ENCODE results near the gene INPP5A.

Gene INPP5A

DNA sequence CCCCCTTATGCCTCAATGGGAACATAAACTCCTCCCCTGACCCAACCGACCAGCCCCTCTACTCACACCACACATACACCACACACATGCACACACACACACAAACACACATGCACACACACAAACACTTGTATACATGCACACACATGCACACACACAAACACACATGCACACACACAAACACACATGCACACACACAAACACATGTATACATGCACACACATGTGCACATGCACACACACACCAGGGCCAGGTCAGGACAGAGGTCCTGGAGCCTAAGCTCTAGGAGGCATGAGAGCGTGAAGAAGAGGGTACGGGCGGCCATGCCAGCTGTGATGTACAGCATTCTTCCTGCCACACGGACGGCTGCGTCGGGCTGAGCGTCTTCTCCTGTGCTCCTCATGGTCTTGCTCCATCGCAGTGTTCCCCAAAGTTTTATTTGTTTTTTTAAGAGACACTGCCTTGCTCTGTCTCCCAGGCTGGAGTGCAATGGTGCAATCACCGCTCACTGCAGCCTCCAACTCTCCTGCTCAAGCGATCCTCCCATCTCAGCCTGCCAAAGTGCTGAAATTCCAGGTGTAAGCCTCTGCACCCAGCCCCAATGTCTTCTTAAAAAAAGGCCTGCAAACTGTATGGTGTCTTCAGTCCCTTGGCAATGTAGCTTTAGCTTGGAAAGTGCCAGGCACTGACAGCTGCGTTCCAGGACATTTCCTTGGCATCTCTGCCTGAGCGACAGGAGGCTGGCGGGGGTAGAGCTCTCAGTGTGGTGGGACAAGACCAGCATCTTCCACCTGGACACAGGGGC is 38.8 kb upstream of the INPP5A start:
- no peak overlapping the region for H3K27ac ChIP-seq (ENCODE audit: insufficient read depth in 1 of 2, low read depth in 1 of 2, low read length in 2 of 2, poor library complexity in 1 of 2, severe bottlenecking in 2 of 2)
- no peak for DNase-seq
- H3K9me3 ChIP-seq (ENCODE audit: control extremely low read depth in 1 of 5, control insufficient read depth in 4 of 5, insufficient read depth in 2 of 5, low read depth in 1 of 5, low read length in 4 of 5): no peaks in the 10 kb centered on the region
- ChIA-PET CTCF (interaction anchor here (0.5 to 2.0 kb wide), 2 partner anchors 39 to 79 kb away, joined by 3 to 4 read pairs; no protein-coding TSS in a partner anchor), POLR2A (no interaction called here)
- peaks cover 0 to 7% (median 5%) of the 10 kb centered on the region in 4 experiments for H3K4me1 ChIP-seq (ENCODE audit: control extremely low read depth in 1 of 4, control insufficient read depth in 4 of 4, insufficient read depth in 4 of 4, low read length in 3 of 4)
- H3K27me3 ChIP-seq (replicated peaks in 2 of 5; ENCODE audit: control insufficient read depth in 4 of 5, insufficient read depth in 5 of 5, low read length in 4 of 5): no peaks in the 10 kb centered on the region
- H3K4me3 ChIP-seq (ENCODE audit: control insufficient read depth in 1 of 7, extremely low read depth in 1 of 7, insufficient read depth in 4 of 7, low read depth in 2 of 7, low read length in 6 of 7): no peak overlapping the region
- H3K36me3 ChIP-seq (ENCODE audit: control insufficient read depth in 4 of 4, insufficient read depth in 4 of 4, low read length in 3 of 4): no peaks in the 10 kb centered on the region
- WGBS (ENCODE audit: insufficient coverage): 91% methylated on average over 15 of the region's 15 CpGs

- no peak overlapping the region for H3K27ac ChIP-seq (ENCODE audit: insufficient read depth in 1 of 2, low read depth in 1 of 2, low read length in 2 of 2, poor library complexity in 1 of 2, severe bottlenecking in 2 of 2)
- CTCF ChIA-PET: interaction anchor here (2.0 kb wide), 1 partner anchor 40 kb away, joined by 4 read pairs; no protein-coding TSS in a partner anchor
- no peak overlapping the region for H3K4me3 ChIP-seq (ENCODE audit: control insufficient read depth in 1 of 7, extremely low read depth in 1 of 7, insufficient read depth in 4 of 7, low read depth in 2 of 7, low read length in 6 of 7)
- peaks cover 0 to 7% (median 5%) of the 10 kb centered on the region in 4 experiments for H3K4me1 ChIP-seq (ENCODE audit: control extremely low read depth in 1 of 4, control insufficient read depth in 4 of 4, insufficient read depth in 4 of 4, low read length in 3 of 4)
- no peak for DNase-seq
- no peaks in the 10 kb centered on the region for H3K27me3 ChIP-seq (replicated peaks in 2 of 5; ENCODE audit: control insufficient read depth in 4 of 5, insufficient read depth in 5 of 5, low read length in 4 of 5)
- H3K9me3 ChIP-seq (ENCODE audit: control extremely low read depth in 1 of 5, control insufficient read depth in 4 of 5, insufficient read depth in 2 of 5, low read depth in 1 of 5, low read length in 4 of 5): no peaks in the 10 kb centered on the region
- POLR2A ChIA-PET: no interaction called here
- no peaks in the 10 kb centered on the region for H3K36me3 ChIP-seq (ENCODE audit: control insufficient read depth in 4 of 4, insufficient read depth in 4 of 4, low read length in 3 of 4)
- 93% methylated on average over 10 of the region's 10 CpGs for WGBS (ENCODE audit: insufficient coverage)
Measured at GRCh38 chr10:132499367-132499685, 38.3 kb upstream of the INPP5A start.

- no peaks in the 10 kb centered on the region for H3K27me3 ChIP-seq (replicated peaks in 2 of 5; ENCODE audit: control insufficient read depth in 4 of 5, insufficient read depth in 5 of 5, low read length in 4 of 5)
- ChIA-PET POLR2A (no interaction called here), CTCF (interaction anchor here (1.1 kb wide), 1 partner anchor 35 kb away, joined by 3 read pairs; no protein-coding TSS in a partner anchor)
- DNase-seq: no peak
- H3K27ac ChIP-seq (ENCODE audit: insufficient read depth in 1 of 2, low read depth in 1 of 2, low read length in 2 of 2, poor library complexity in 1 of 2, severe bottlenecking in 2 of 2): no peak overlapping the region
- 100% methylated on average over 13 of the region's 14 CpGs for WGBS (ENCODE audit: insufficient coverage)
- no peaks in the 10 kb centered on the region for H3K36me3 ChIP-seq (ENCODE audit: control insufficient read depth in 4 of 4, insufficient read depth in 4 of 4, low read length in 3 of 4)
- peaks cover 0 to 7% (median 5%) of the 10 kb centered on the region in 4 experiments for H3K4me1 ChIP-seq (ENCODE audit: control extremely low read depth in 1 of 4, control insufficient read depth in 4 of 4, insufficient read depth in 4 of 4, low read length in 3 of 4)
- H3K9me3 ChIP-seq (ENCODE audit: control extremely low read depth in 1 of 5, control insufficient read depth in 4 of 5, insufficient read depth in 2 of 5, low read depth in 1 of 5, low read length in 4 of 5): no peaks in the 10 kb centered on the region
- H3K4me3 ChIP-seq (ENCODE audit: control insufficient read depth in 1 of 7, extremely low read depth in 1 of 7, insufficient read depth in 4 of 7, low read depth in 2 of 7, low read length in 6 of 7): no peak overlapping the region
Measured at GRCh38 chr10:132500781-132501415, 36.7 kb upstream of the INPP5A start.

- Histone ChIP-seq H3K4me1 (ENCODE audit: control extremely low read depth in 1 of 4, control insufficient read depth in 4 of 4, insufficient read depth in 4 of 4, low read length in 3 of 4) (peaks cover 0 to 1% (median under 1%) of the 10 kb centered on the region in 4 experiments), H3K27me3 (replicated peaks in 2 of 5; ENCODE audit: control insufficient read depth in 4 of 5, insufficient read depth in 5 of 5, low read length in 4 of 5) (no peaks in the 10 kb centered on the region), H3K36me3 (ENCODE audit: control insufficient read depth in 4 of 4, insufficient read depth in 4 of 4, low read length in 3 of 4) (no peaks in the 10 kb centered on the region), H3K27ac (ENCODE audit: insufficient read depth in 1 of 2, low read depth in 1 of 2, low read length in 2 of 2, poor library complexity in 1 of 2, severe bottlenecking in 2 of 2) (no peak overlapping the region), H3K9me3 (ENCODE audit: control extremely low read depth in 1 of 5, control insufficient read depth in 4 of 5, insufficient read depth in 2 of 5, low read depth in 1 of 5, low read length in 4 of 5) (no peaks in the 10 kb centered on the region), H3K4me3 (ENCODE audit: control insufficient read depth in 1 of 7, extremely low read depth in 1 of 7, insufficient read depth in 4 of 7, low read depth in 2 of 7, low read length in 6 of 7) (no peak overlapping the region)
- WGBS (ENCODE audit: insufficient coverage): 88% methylated on average over 31 of the region's 32 CpGs
- DNase-seq: no peak
- CTCF ChIA-PET: no interaction called here
- POLR2A ChIA-PET: no interaction called here
Measured at GRCh38 chr10:132502544-132503300, 34.9 kb upstream of the INPP5A start.

DNA sequence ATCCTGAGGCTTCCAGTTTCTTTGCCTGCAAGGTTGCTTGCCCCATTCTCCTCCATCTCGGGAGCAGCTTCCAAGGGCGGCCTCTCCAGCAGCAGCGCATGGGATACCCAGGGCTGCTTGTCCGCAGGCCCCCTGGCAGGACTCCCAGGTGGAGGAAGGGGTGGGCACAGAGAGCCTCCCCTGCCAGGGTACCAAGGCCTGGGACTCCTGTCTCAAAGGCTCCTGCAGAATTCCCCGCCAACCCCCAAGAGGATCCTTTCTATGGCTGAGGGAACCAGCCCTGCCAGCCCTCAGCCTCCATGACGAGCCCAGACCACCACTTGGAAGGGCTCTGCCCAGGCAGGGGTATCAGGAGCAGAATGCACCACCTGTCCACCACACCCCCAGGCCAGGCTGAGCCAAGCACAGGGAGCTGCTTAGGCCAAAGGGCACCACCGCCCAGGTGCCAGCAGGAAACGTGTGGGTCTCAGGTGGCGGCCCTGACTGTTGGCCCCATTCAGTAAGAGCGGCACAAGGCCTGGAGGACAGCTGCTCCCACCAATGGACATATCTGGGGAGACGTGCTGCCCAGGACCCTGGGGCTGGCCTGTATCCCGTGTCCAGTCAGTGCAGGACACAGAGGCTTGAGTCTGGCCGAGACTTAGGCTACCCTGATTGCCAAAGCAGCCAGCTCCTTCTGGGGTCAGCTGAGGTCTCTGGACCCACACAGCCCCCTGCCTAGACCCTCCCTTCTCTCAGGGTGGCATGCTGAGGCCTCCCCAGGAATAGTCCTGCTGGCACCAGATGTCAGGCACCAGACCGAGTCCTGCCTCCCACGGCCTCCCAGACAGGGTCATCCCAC is 33.8 kb upstream of the INPP5A start:
- ChIA-PET CTCF (interaction anchor here (1.2 kb wide), 1 partner anchor 28 kb away, joined by 4 read pairs; no protein-coding TSS in a partner anchor), POLR2A (no interaction called here)
- no peaks in the 10 kb centered on the region for H3K36me3 ChIP-seq (ENCODE audit: control insufficient read depth in 4 of 4, insufficient read depth in 4 of 4, low read length in 3 of 4)
- no peaks in the 10 kb centered on the region for H3K4me1 ChIP-seq (ENCODE audit: control extremely low read depth in 1 of 4, control insufficient read depth in 4 of 4, insufficient read depth in 4 of 4, low read length in 3 of 4)
- no peak overlapping the region for H3K27ac ChIP-seq (ENCODE audit: insufficient read depth in 1 of 2, low read depth in 1 of 2, low read length in 2 of 2, poor library complexity in 1 of 2, severe bottlenecking in 2 of 2)
- 91% methylated on average over 14 of the region's 15 CpGs for WGBS (ENCODE audit: insufficient coverage)
- no peak overlapping the region for H3K4me3 ChIP-seq (ENCODE audit: control insufficient read depth in 1 of 7, extremely low read depth in 1 of 7, insufficient read depth in 4 of 7, low read depth in 2 of 7, low read length in 6 of 7)
- H3K27me3 ChIP-seq (replicated peaks in 2 of 5; ENCODE audit: control insufficient read depth in 4 of 5, insufficient read depth in 5 of 5, low read length in 4 of 5): no peaks in the 10 kb centered on the region
- no peaks in the 10 kb centered on the region for H3K9me3 ChIP-seq (ENCODE audit: control extremely low read depth in 1 of 5, control insufficient read depth in 4 of 5, insufficient read depth in 2 of 5, low read depth in 1 of 5, low read length in 4 of 5)
- DNase-seq: no peak

- no peaks in the 10 kb centered on the region for H3K36me3 ChIP-seq (ENCODE audit: control insufficient read depth in 4 of 4, insufficient read depth in 4 of 4, low read length in 3 of 4)
- H3K4me1 ChIP-seq (ENCODE audit: control extremely low read depth in 1 of 4, control insufficient read depth in 4 of 4, insufficient read depth in 4 of 4, low read length in 3 of 4): no peaks in the 10 kb centered on the region
- H3K9me3 ChIP-seq (ENCODE audit: control extremely low read depth in 1 of 5, control insufficient read depth in 4 of 5, insufficient read depth in 2 of 5, low read depth in 1 of 5, low read length in 4 of 5): no peaks in the 10 kb centered on the region
- ChIA-PET CTCF (interaction anchor here (1.2 kb wide), 1 partner anchor 28 kb away, joined by 4 read pairs; no protein-coding TSS in a partner anchor), POLR2A (no interaction called here)
- DNase-seq: no peak
- WGBS (ENCODE audit: insufficient coverage): 95% methylated on average over 9 of the region's 14 CpGs
- H3K27me3 ChIP-seq (replicated peaks in 2 of 5; ENCODE audit: control insufficient read depth in 4 of 5, insufficient read depth in 5 of 5, low read length in 4 of 5): no peaks in the 10 kb centered on the region
- no peak overlapping the region for H3K27ac ChIP-seq (ENCODE audit: insufficient read depth in 1 of 2, low read depth in 1 of 2, low read length in 2 of 2, poor library complexity in 1 of 2, severe bottlenecking in 2 of 2)
- H3K4me3 ChIP-seq (ENCODE audit: control insufficient read depth in 1 of 7, extremely low read depth in 1 of 7, insufficient read depth in 4 of 7, low read depth in 2 of 7, low read length in 6 of 7): no peak overlapping the region
Measured at GRCh38 chr10:132504501-132505272, 32.9 kb upstream of the INPP5A start.

Data from common myeloid progenitor, CD34-positive (primary cell).